Limb (tissue), 2 donors: Measurements from ENCODE around the gene HSPBAP1.

Experiments used
- DNase-seq, 2 donors: peaks; one replicate each; pipeline ENCODE4 v3.0.0-alpha.2; 2016; ENCODE audit errors: extremely low spot score in 2 of 2

Gene HSPBAP1

GRCh38 chr3:122793568-122794416, at the start of gene HSPBAP1:
Gene HSPBAP1, minus strand, starts transcription at chr3:122793831. Its CDS starts 151 bp downstream, at chr3:122793680.
- DNase-seq: peak; percentile 90 to 92

- DNase-seq: no peak
These were observed 42.0 kb upstream of the HSPBAP1 start for GRCh38 chr3:122835590-122835989.

GRCh38 chr3:122828281-122828680, 34.6 kb upstream of the HSPBAP1 start:
- no peak for DNase-seq

- DNase-seq: no peak
These were observed 32.6 kb upstream of the HSPBAP1 start for GRCh38 chr3:122826278-122826677.

- DNase-seq: no peak
These were observed 31.8 kb upstream of the HSPBAP1 start for GRCh38 chr3:122825460-122825859.

- no peak for DNase-seq
These were observed 31.1 kb upstream of the HSPBAP1 start for GRCh38 chr3:122824465-122825381.

GRCh38 chr3:122816587-122816986, 23.0 kb upstream of the HSPBAP1 start:
- DNase-seq: no peak

GRCh38 chr3:122810734-122811133, 17.1 kb upstream of the HSPBAP1 start:
- DNase-seq: no peak

GRCh38 chr3:122803977-122804376, 10.3 kb upstream of the HSPBAP1 start:
- no peak for DNase-seq

GRCh38 chr3:122802323-122802722, 8.7 kb upstream of the HSPBAP1 start:
- no peak for DNase-seq

- no peak for DNase-seq
These were observed 7.1 kb upstream of the HSPBAP1 start for GRCh38 chr3:122800706-122801237.

GRCh38 chr3:122800031-122800430, 6.4 kb upstream of the HSPBAP1 start:
- no peak for DNase-seq

- DNase-seq: no peak
These were observed 5.7 kb upstream of the HSPBAP1 start for GRCh38 chr3:122799322-122799721.

GRCh38 chr3:122797291-122797690, 3.7 kb upstream of the HSPBAP1 start:
- no peak for DNase-seq

GRCh38 chr3:122795674-122796195, 2.1 kb upstream of the HSPBAP1 start:
- DNase-seq: no peak

GRCh38 chr3:122794779-122795673, 1.4 kb upstream of the HSPBAP1 start, which contains the start of gene SLC49A4:
Gene SLC49A4, plus strand, starts transcription at chr3:122795069. Its CDS starts 124 bp downstream, at chr3:122795193.
- DNase-seq: peak; percentile 66 to 87

- DNase-seq: no peak
These were observed 800 bp upstream of the HSPBAP1 start for GRCh38 chr3:122794483-122794778.

GRCh38 chr3:122789585-122790273, 3.9 kb downstream of the HSPBAP1 start:
- DNase-seq: no peak

- DNase-seq: no peak
These were observed 5.8 kb downstream of the HSPBAP1 start for GRCh38 chr3:122787872-122788271.

- no peak for DNase-seq
These were observed 7.6 kb downstream of the HSPBAP1 start for GRCh38 chr3:122786066-122786465.
